Endothelial cell (in vitro differentiated cells): Measurements from ENCODE around the gene COL1A1. TPM values are rescaled to one million over a fixed set of nuclear protein-coding genes. Genes with fewer than 3 reads are reported as not detected.

Experiments used
- DNase-seq: peaks from one replicate; pipeline ENCODE4 v3.0.0; 2021; ENCODE audit warnings: low spot score
- H3K27ac Mint-ChIP-seq: one replicate; pipeline ENCODE4 v1.8.0; 2021; ENCODE audit warnings: mixed read lengths, inconsistent platforms; ENCODE audit not compliant: unreplicated experiment
- H3K27me3 Mint-ChIP-seq: one replicate; pipeline ENCODE4 v1.8.0; 2021; ENCODE audit warnings: mild to moderate bottlenecking, moderate library complexity, mixed read lengths, inconsistent platforms; ENCODE audit not compliant: unreplicated experiment
- H3K36me3 Mint-ChIP-seq: one replicate; pipeline ENCODE4 v1.8.0; 2021; ENCODE audit warnings: mild to moderate bottlenecking, low read depth, mixed read lengths, inconsistent platforms; ENCODE audit not compliant: unreplicated experiment
- H3K4me1 Mint-ChIP-seq: one replicate; pipeline ENCODE4 v1.8.0; 2021; ENCODE audit warnings: mild to moderate bottlenecking, mixed read lengths, inconsistent platforms; ENCODE audit not compliant: unreplicated experiment
- H3K4me3 Mint-ChIP-seq: one replicate; pipeline ENCODE4 v1.8.0; 2021; ENCODE audit warnings: mild to moderate bottlenecking, mixed read lengths, inconsistent platforms; ENCODE audit not compliant: unreplicated experiment
- H3K9me3 Mint-ChIP-seq: one replicate; pipeline ENCODE4 v1.8.0; 2021; ENCODE audit warnings: mixed read lengths, inconsistent platforms; ENCODE audit not compliant: unreplicated experiment
- total RNA-seq: library from RNA; stranded (reverse); fragmentation: NEBNext Ultra II Directional; extraction: Animal tissue kit (Norgen Biotek cat#: 25700); gene quantifications from one replicate; pipeline ENCODE4 v1.2.1, GENCODE V29; 2021; ENCODE audit not compliant: unreplicated experiment
- TF ChIP-seq, protein P1 (sequence below): fragments of 200-600 bp; sonication (generic); IDR thresholded peaks from one replicate; pipeline ENCODE4 v1.5.0; 2021; ENCODE audit warnings: antibody characterized with exemption; ENCODE audit not compliant: unreplicated experiment

Gene COL1A1
- total RNA-seq, 1 donor from 2014 or later: 6.8 TPM

DNA sequence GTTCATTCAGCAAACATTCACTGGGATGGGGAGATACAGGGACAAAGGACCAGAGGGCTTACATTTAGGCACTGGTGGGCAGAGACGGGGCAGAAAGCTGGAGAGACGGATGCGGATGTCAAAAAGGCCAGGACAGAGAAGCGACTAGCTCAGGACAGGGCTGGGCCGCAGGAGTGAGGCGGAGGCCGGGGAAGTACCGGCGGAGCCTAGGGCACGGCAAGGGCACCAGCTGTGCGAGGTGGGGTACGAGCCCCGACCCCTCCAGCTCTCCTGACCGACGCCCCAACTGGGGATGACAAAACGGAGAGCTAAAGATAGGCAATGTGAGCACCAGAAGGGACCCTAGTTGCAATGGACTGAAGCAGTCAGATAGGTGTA is 39.5 kb downstream of the COL1A1 start:
- no peak for DNase-seq
- Mint-ChIP-seq H3K9me3 (no peaks in the 10 kb centered on the region), H3K27ac (peak overlapping the region; percentile 45)

DNA sequence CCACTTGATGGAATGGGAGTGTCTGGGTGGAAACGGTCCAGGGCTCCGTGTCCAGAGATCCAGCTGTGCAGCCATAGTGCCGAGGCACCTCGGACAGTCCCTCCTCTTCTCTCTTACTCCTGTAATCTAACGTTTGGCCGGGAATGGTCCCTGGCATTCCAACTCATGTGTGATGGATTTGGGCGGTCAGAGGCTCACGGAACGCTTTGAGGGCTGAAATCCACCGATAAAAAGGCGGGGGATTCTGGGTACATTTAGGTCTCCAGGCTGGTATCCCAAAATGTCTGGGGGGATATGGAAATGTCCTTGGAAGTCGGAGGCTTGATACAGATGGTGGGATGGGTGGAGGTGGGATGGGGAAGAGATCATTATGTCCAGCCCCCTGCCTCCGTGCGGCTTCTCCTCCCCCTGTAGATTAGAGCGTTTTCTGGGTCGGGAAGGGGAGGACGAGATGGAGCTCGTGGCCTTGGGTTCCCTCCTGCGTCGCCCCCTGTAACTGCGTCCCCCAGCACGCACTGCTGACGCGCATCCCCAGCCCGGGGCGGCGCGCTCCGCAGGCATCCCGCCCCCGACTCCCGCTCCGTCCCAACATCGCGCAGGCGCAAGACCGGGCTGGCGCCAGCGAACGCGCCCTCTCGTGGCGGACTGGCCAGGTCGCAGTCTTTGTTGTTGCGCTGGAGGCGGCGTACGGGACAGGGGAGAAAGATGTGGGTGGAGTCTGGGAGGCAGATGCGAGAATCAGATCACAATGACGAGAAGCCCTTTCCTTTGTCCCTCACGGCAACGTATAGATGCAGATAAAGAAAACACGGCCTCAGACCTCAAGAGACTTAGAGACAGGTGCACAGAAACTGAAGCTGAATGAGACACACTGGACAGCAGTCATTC is 40.2 kb downstream of the COL1A1 start:
- peak overlapping the region; percentile 45 for H3K27ac Mint-ChIP-seq
- peaks cover 4% of the 10 kb centered on the region for H3K36me3 Mint-ChIP-seq
- H3K9me3 Mint-ChIP-seq: no peaks in the 10 kb centered on the region
- TF ChIP-seq, protein P1, sequence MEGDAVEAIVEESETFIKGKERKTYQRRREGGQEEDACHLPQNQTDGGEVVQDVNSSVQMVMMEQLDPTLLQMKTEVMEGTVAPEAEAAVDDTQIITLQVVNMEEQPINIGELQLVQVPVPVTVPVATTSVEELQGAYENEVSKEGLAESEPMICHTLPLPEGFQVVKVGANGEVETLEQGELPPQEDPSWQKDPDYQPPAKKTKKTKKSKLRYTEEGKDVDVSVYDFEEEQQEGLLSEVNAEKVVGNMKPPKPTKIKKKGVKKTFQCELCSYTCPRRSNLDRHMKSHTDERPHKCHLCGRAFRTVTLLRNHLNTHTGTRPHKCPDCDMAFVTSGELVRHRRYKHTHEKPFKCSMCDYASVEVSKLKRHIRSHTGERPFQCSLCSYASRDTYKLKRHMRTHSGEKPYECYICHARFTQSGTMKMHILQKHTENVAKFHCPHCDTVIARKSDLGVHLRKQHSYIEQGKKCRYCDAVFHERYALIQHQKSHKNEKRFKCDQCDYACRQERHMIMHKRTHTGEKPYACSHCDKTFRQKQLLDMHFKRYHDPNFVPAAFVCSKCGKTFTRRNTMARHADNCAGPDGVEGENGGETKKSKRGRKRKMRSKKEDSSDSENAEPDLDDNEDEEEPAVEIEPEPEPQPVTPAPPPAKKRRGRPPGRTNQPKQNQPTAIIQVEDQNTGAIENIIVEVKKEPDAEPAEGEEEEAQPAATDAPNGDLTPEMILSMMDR: peak; percentile 86
- peak overlapping the region; percentile 89 for H3K4me3 Mint-ChIP-seq
- DNase-seq: peak; percentile 98
- peaks cover 8% of the 10 kb centered on the region for H3K27me3 Mint-ChIP-seq
- H3K4me1 Mint-ChIP-seq: peaks cover 17% of the 10 kb centered on the region

More for the DNA sequence above, 39.5 kb downstream of the COL1A1 start:
- Mint-ChIP-seq H3K4me1 (peaks cover 17% of the 10 kb centered on the region), H3K4me3 (no peak overlapping the region), H3K27me3 (peaks cover 8% of the 10 kb centered on the region), H3K36me3 (peaks cover 4% of the 10 kb centered on the region)
- TF ChIP-seq, protein P1: no peak

DNA sequence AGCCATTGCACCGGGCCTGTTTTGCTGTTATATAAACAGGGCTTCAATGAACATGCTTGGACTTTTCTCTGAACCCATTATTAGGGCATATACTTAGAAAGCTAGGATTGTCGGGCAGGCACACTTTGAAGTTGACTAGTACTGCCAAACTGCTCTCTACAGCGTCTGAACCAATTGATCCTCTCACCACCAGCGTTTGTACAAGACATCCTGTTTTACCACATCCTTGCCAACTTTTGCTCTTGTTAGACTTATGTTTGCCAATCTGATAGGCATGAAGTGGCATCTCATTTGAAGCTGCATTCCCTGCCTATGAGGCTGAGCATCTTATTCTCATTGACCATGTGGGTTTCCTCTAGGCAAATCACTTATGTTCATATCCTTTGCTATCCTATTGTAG is 43.5 kb downstream of the COL1A1 start:
- TF ChIP-seq, protein P1: no peak
- no peaks in the 10 kb centered on the region for H3K9me3 Mint-ChIP-seq
- no peak for DNase-seq
- no peak overlapping the region for H3K4me3 Mint-ChIP-seq
- H3K27ac Mint-ChIP-seq: no peak overlapping the region
- H3K4me1 Mint-ChIP-seq: peaks cover 19% of the 10 kb centered on the region
- no peaks in the 10 kb centered on the region for H3K36me3 Mint-ChIP-seq
- H3K27me3 Mint-ChIP-seq: no peaks in the 10 kb centered on the region

DNA sequence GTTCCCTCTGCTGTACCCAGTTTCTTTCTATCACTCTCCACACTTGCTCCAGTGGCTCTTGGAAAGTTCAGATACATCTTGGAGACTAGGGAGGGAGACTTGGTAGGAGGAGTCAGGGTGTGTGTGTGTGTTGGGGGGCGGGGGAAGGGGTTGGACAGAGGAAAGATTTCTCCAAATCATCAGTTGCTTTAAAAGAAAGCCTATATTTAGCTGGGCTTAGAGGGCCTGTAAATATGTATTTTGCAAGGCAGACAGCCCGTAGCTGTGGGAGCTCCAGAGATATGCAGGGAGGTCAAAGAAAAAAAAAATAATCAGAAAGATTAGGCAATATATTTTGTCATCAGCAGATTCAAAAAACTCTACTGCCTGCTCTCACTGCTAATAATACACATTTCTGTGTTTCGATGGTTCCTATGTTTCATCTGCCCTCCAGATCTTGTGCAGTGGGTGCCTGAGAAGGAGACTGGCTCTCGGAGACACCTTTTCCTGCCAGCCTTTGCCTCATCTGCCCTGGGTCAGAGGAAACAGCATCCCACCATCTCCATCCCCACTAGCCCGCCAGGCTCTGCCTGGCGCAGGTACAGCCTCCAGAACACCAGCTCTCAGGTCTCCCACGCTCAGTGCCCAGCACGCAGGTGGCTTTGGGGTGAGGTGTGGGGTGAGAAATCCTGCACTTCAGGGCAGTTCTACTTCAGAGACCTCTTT is 46.2 kb downstream of the COL1A1 start:
- Mint-ChIP-seq H3K4me3 (no peak overlapping the region), H3K4me1 (peaks cover 12% of the 10 kb centered on the region), H3K36me3 (no peaks in the 10 kb centered on the region), H3K27me3 (peaks cover 6% of the 10 kb centered on the region), H3K27ac (no peak overlapping the region), H3K9me3 (no peaks in the 10 kb centered on the region)
- no peak for DNase-seq
- TF ChIP-seq, protein P1: no peak

GRCh38 chr17:50154604-50155003 is 46.8 kb downstream of the COL1A1 start:
- no peaks in the 10 kb centered on the region for H3K36me3 Mint-ChIP-seq
- no peak overlapping the region for H3K4me3 Mint-ChIP-seq
- H3K27ac Mint-ChIP-seq: no peak overlapping the region
- DNase-seq: no peak
- TF ChIP-seq, protein P1: no peak
- H3K4me1 Mint-ChIP-seq: peaks cover 12% of the 10 kb centered on the region
- H3K9me3 Mint-ChIP-seq: no peaks in the 10 kb centered on the region
- H3K27me3 Mint-ChIP-seq: peaks cover 6% of the 10 kb centered on the region
